ENCODE results near the gene STK24.

STK24 gene

DNA sequence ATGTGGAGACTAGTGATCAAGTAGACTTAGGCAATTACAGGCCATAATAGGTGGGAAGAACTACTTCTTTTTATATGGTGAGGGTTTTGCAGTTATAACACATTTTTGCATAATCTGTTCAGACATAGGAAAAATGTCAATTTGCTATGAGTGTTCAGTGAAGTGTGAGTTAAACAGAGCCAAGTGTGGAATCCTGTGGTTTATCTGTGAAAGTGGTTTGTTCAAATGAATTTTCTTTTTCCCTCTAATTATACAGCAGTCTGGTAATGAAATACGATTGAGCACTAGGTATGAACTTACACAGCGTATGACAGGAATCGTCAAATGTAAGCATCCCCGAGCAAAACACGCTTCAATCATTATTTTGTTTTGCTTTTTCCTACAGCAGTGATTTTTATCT, 178.3 kb downstream of the STK24 start:
- DNase-seq (ENCODE audit: low read depth, low spot score): no peak
- TF ChIP-seq, protein P1, sequence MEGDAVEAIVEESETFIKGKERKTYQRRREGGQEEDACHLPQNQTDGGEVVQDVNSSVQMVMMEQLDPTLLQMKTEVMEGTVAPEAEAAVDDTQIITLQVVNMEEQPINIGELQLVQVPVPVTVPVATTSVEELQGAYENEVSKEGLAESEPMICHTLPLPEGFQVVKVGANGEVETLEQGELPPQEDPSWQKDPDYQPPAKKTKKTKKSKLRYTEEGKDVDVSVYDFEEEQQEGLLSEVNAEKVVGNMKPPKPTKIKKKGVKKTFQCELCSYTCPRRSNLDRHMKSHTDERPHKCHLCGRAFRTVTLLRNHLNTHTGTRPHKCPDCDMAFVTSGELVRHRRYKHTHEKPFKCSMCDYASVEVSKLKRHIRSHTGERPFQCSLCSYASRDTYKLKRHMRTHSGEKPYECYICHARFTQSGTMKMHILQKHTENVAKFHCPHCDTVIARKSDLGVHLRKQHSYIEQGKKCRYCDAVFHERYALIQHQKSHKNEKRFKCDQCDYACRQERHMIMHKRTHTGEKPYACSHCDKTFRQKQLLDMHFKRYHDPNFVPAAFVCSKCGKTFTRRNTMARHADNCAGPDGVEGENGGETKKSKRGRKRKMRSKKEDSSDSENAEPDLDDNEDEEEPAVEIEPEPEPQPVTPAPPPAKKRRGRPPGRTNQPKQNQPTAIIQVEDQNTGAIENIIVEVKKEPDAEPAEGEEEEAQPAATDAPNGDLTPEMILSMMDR (IDR thresholded peaks at IDR 0.05; ENCODE audit: insufficient read depth, low read length, missing control alignments): no peak
- POLR2A ChIA-PET: interaction anchor here (2.9 kb wide), 1 partner anchor 12 kb away, joined by 10 read pairs; no protein-coding TSS in a partner anchor
- CTCF ChIA-PET: interaction anchor here (0.8 to 1.5 kb wide), 3 partner anchors 253 to 365 kb away, joined by 4 to 6 read pairs (median 4); no protein-coding TSS in a partner anchor
- H3K4me3 ChIP-seq (ENCODE audit: low read depth, low read length): no peak overlapping the region

DNA sequence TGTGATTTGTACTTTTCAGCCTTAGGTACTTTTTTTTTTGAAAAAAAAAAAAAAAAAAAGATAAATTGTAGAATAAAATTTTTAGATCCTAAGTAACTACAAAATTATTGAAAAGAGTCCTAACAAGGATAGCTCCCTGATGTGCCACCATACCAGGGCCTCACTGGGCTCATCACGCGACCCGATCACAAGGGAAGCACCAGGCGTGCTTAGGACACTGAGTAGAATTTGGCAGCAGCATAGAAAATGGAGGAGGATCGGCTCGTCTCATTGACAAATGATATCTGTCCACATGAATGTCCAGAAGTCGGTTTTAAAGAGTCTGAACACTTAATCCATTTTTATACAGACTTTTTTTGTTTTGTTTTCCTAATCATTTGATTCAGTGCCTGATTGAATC, 179.0 kb downstream of the STK24 start:
- H3K4me3 ChIP-seq (ENCODE audit: low read depth, low read length): no peak overlapping the region
- no peak for DNase-seq (ENCODE audit: low read depth, low spot score)
- TF ChIP-seq, protein P1 (IDR thresholded peaks at IDR 0.05; ENCODE audit: insufficient read depth, low read length, missing control alignments): no peak
- CTCF ChIA-PET: interaction anchor here (0.7 to 1.5 kb wide), 4 partner anchors 147 to 377 kb away, joined by 3 to 6 read pairs (median 4); no protein-coding TSS in a partner anchor
- POLR2A ChIA-PET: no interaction called here

DNA sequence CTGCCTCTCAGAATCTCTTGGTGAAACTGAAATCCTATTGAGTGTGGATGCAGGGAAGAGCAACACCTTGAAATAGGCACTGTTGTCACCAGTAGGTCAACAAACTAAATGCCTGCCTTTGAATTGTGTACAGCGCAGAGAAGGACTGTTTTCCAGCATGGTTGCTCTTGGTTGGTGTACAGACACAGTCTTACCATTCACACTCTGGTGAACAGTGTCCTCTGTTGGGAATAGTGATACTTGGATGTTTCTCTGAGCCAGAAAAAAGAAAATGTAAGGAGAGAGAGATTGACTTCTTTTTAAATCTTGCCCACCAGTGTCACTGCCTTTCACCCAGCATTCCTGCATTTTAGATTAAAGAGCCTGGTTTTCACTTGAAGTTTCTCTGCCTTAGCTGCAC, 179.7 kb downstream of the STK24 start:
- POLR2A ChIA-PET: interaction anchor here (0.6 kb wide), 1 partner anchor 8 kb away, joined by 3 read pairs; no protein-coding TSS in a partner anchor
- no peak for DNase-seq (ENCODE audit: low read depth, low spot score)
- H3K4me3 ChIP-seq (ENCODE audit: low read depth, low read length): no peak overlapping the region
- TF ChIP-seq, protein P1 (IDR thresholded peaks at IDR 0.05; ENCODE audit: insufficient read depth, low read length, missing control alignments): peak; percentile 17
- CTCF ChIA-PET: interaction anchor here (0.7 to 1.5 kb wide), 4 partner anchors 146 to 377 kb away, joined by 3 to 6 read pairs (median 4); no protein-coding TSS in a partner anchor

DNA sequence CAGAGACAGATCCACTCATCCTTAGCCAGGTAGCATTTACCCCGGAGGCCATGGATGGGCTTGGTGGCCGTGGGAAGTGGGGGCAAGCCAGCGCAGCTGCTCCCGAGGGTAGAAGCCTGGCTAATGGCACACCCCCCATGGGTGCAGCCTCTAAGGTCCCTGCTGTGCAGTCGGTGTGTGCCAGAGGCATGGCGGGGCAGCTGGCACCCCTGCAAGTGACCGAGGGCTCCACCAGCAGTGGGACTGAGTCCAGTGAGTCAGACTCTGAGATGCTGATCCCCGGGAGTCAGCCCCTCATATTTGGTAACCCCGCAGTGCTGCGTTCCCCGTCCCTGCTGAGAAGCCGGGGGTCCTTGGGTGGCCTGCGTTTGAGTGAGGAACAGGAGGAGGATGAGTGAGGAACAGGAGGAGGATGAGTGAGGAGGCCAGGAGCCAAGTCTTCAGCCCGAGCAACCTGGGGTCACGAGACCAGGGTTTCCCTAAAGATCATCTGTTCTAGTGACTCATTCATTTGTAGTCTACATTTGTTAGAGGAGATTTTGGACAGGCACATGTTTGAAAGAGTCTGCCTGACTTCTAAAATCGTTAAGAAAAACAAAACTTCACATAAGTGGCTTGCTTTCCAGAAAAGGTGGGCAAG, 180.7 kb downstream of the STK24 start:
- ChIA-PET CTCF (interaction anchor here (2.5 kb wide), 1 partner anchor 11 kb away, joined by 8 read pairs; no protein-coding TSS in a partner anchor), POLR2A (no interaction called here)
- H3K4me3 ChIP-seq (ENCODE audit: low read depth, low read length): no peak overlapping the region
- no peak for DNase-seq (ENCODE audit: low read depth, low spot score)
- TF ChIP-seq, protein P1 (IDR thresholded peaks at IDR 0.05; ENCODE audit: insufficient read depth, low read length, missing control alignments): no peak
